ENCODE measurements around the gene SPRR5. TPM values are rescaled to one million over a fixed set of nuclear protein-coding genes. Genes with fewer than 3 reads are reported as not detected.

The SPRR5 gene
- total RNA-seq, 1 donor from 2014 or later, result not detected

DNA sequence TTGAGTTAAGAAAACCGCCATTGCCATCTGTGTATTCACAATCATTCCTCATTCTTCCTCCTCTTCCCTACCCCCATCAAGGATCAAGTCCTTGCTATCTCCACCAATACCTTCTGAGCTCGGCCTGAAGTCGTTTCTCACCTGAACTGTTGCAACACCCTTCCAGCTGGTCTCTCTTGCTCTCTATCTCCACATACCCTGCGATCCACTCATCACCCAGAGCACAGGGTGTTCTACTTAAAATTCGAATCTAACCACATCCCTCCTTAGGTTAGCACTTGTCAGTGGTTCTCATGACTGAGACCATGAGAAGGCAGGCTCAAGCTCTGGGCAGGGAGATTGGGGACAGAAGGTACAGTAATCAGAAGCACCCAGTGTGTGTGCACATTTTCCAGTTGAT, 34.1 kb upstream of the SPRR5 start:
- Mint-ChIP-seq H3K4me1 (peaks cover under 1% of the 10 kb centered on the region), H3K27ac (no peak overlapping the region), H3K9me3 (peaks cover 47% of the 10 kb centered on the region), H3K36me3 (no peaks in the 10 kb centered on the region), H3K4me3 (no peak overlapping the region), H3K27me3 (ENCODE audit: low read depth) (no peaks in the 10 kb centered on the region)
- TF ChIP-seq, protein P1, sequence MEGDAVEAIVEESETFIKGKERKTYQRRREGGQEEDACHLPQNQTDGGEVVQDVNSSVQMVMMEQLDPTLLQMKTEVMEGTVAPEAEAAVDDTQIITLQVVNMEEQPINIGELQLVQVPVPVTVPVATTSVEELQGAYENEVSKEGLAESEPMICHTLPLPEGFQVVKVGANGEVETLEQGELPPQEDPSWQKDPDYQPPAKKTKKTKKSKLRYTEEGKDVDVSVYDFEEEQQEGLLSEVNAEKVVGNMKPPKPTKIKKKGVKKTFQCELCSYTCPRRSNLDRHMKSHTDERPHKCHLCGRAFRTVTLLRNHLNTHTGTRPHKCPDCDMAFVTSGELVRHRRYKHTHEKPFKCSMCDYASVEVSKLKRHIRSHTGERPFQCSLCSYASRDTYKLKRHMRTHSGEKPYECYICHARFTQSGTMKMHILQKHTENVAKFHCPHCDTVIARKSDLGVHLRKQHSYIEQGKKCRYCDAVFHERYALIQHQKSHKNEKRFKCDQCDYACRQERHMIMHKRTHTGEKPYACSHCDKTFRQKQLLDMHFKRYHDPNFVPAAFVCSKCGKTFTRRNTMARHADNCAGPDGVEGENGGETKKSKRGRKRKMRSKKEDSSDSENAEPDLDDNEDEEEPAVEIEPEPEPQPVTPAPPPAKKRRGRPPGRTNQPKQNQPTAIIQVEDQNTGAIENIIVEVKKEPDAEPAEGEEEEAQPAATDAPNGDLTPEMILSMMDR (IDR thresholded peaks at IDR 0.05; ENCODE audit: unreplicated experiment), result no peak
- DNase-seq (ENCODE audit: low spot score in 2 of 2, unreplicated experiment in 2 of 2), result no peak

DNA sequence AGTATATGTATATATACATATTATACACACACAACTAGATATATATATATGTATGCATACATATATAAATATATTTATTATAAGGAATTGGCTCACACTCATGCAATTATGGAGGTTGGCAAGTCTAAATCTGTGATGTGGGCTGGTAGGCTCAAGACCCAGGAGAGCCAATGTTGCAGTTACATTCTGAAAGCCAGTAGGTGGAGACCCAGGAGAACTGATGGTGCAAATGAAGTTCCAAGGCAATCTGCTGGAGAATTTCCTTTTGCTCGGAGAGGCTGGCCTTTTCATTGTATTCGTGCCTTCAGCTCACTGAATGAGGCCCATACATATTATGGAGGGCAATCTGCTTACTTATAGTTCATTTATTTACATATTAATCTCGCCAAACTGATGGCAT, 29.2 kb upstream of the SPRR5 start:
- H3K4me3 Mint-ChIP-seq, result no peak overlapping the region
- no peaks in the 10 kb centered on the region for H3K36me3 Mint-ChIP-seq
- no peaks in the 10 kb centered on the region for H3K27me3 Mint-ChIP-seq (ENCODE audit: low read depth)
- H3K4me1 Mint-ChIP-seq, result peaks cover 2% of the 10 kb centered on the region
- TF ChIP-seq, protein P1 (IDR thresholded peaks at IDR 0.05; ENCODE audit: unreplicated experiment), result peak; percentile 17
- no peak overlapping the region for H3K27ac Mint-ChIP-seq
- H3K9me3 Mint-ChIP-seq, result peaks cover 35% of the 10 kb centered on the region
- no peak for DNase-seq (ENCODE audit: low spot score in 2 of 2, unreplicated experiment in 2 of 2)

DNA sequence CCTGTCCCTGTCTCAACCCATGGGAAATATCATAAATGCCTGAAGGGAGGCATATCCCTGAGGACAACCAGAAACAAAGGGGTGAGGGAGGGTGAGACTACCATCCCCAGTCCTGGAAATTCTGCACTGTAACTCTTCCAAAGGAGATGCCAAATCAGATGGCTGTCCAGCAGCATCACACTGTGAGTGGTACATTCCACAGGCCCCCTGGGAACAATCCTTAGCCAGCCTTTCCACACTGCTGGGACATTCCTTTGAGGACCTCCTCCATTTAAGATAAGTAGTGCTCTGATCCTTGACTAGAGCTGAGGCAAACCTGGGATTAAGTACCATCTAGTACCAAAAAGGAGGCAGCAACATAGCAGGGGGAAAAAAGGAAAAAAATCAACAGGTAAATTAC, 27.9 kb upstream of the SPRR5 start:
- H3K4me1 Mint-ChIP-seq, result peaks cover 2% of the 10 kb centered on the region
- no peak overlapping the region for H3K4me3 Mint-ChIP-seq
- H3K36me3 Mint-ChIP-seq, result no peaks in the 10 kb centered on the region
- H3K27me3 Mint-ChIP-seq (ENCODE audit: low read depth), result no peaks in the 10 kb centered on the region
- no peak overlapping the region for H3K27ac Mint-ChIP-seq
- TF ChIP-seq, protein P1 (IDR thresholded peaks at IDR 0.05; ENCODE audit: unreplicated experiment), result no peak
- H3K9me3 Mint-ChIP-seq, result peaks cover 33% of the 10 kb centered on the region
- DNase-seq (ENCODE audit: low spot score in 2 of 2, unreplicated experiment in 2 of 2), result no peak

DNA sequence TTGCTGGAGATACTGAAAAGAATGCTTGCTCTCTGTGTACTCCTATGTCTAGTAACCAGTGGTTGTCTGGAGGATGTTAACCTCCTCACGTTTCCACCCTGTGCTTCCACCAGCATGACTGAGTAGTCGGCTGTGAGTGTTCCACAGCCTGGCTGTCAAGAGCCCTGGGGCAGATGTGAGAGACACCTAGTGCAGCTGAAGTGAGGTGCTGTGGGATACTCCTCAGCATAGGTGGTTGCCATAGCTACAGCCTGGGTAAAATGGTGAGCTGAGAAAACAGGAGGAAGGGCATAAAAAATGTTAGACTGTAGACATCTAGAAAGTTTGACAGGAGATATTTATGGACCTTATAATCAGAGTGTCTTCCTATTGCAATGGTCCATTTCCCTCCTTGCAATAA, 22.8 kb upstream of the SPRR5 start:
- Mint-ChIP-seq H3K36me3 (no peaks in the 10 kb centered on the region), H3K9me3 (peaks cover 33% of the 10 kb centered on the region), H3K4me3 (no peak overlapping the region), H3K27ac (no peak overlapping the region), H3K27me3 (ENCODE audit: low read depth) (no peaks in the 10 kb centered on the region), H3K4me1 (no peaks in the 10 kb centered on the region)
- TF ChIP-seq, protein P1 (IDR thresholded peaks at IDR 0.05; ENCODE audit: unreplicated experiment), result no peak
- DNase-seq (ENCODE audit: low spot score in 2 of 2, unreplicated experiment in 2 of 2), result no peak

DNA sequence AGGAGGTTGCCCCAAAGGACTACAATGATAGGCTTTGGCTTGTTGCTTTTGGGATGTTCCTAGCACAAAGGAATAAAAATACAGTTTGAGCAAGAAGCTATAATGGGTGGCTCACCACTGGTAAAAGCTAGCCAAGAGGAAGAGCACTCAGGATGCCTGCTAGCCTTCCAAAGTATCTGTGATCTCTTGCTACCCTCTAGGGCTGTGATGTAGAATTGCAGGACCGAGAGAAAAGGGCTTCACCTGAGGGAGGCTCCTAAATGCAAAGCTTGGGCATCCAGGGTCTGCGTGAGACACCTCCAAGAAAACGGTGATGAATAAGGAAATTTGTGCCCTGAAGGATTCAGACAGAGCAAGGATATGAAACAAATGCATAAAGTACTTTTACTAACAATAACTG, 20.9 kb upstream of the SPRR5 start:
- peaks cover 37% of the 10 kb centered on the region for H3K9me3 Mint-ChIP-seq
- TF ChIP-seq, protein P1 (IDR thresholded peaks at IDR 0.05; ENCODE audit: unreplicated experiment), result no peak
- no peak overlapping the region for H3K4me3 Mint-ChIP-seq
- H3K27me3 Mint-ChIP-seq (ENCODE audit: low read depth), result no peaks in the 10 kb centered on the region
- H3K36me3 Mint-ChIP-seq, result no peaks in the 10 kb centered on the region
- no peak for DNase-seq (ENCODE audit: low spot score in 2 of 2, unreplicated experiment in 2 of 2)
- H3K27ac Mint-ChIP-seq, result no peak overlapping the region
- H3K4me1 Mint-ChIP-seq, result no peaks in the 10 kb centered on the region

GRCh38 chr1:152928671-152929070, 18.3 kb upstream of the SPRR5 start:
- Mint-ChIP-seq H3K4me1 (no peaks in the 10 kb centered on the region), H3K36me3 (no peaks in the 10 kb centered on the region), H3K27ac (no peak overlapping the region), H3K4me3 (no peak overlapping the region), H3K9me3 (peaks cover 24% of the 10 kb centered on the region), H3K27me3 (ENCODE audit: low read depth) (no peaks in the 10 kb centered on the region)
- DNase-seq (ENCODE audit: low spot score in 2 of 2, unreplicated experiment in 2 of 2), result no peak
- TF ChIP-seq, protein P1 (IDR thresholded peaks at IDR 0.05; ENCODE audit: unreplicated experiment), result no peak
